A673 (cell line): ENCODE measurements around the gene TIMP4.

Experiments used
- EZH2 ChIP-seq: fragments of 200-600 bp; sonication (generic); IDR thresholded peaks from 2 replicates; pipeline ENCODE4 v1.6.1; 2017; ENCODE audit warnings: borderline replicate concordance, low read depth, mild to moderate bottlenecking, mixed read lengths, antibody characterized with exemption, low read length; ENCODE audit not compliant: poor library complexity, severe bottlenecking
- TF ChIP-seq, protein P1 (sequence below): fragments of 300-800, 200-600 bp; sonication (generic); conservative IDR thresholded peaks from 2 replicates; pipeline ENCODE4 v1.5.1; 2017; ENCODE audit warnings: low read depth, mild to moderate bottlenecking, antibody characterized with exemption, low read length, moderate library complexity, mixed read lengths

DNA sequence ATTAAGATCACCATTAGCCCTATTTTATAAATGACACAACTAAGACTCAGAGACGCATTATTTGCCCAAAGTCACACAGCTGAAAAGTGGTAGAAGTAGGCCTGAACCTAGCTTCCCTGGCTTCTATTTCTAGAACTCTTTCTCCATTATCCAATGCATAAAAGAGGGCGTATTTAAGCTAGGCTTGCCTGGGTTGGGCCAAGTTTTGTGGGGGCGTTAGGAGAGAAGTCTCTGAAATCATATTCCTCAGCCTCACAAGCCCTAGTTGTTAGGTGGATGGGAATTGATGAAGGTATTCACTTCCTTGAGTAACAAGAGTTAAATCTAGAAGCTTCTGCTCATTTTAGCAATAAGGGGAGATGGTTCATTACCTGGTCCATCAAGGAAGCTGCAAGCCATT is 22.3 kb downstream of the TIMP4 start:
- TF ChIP-seq, protein P1, sequence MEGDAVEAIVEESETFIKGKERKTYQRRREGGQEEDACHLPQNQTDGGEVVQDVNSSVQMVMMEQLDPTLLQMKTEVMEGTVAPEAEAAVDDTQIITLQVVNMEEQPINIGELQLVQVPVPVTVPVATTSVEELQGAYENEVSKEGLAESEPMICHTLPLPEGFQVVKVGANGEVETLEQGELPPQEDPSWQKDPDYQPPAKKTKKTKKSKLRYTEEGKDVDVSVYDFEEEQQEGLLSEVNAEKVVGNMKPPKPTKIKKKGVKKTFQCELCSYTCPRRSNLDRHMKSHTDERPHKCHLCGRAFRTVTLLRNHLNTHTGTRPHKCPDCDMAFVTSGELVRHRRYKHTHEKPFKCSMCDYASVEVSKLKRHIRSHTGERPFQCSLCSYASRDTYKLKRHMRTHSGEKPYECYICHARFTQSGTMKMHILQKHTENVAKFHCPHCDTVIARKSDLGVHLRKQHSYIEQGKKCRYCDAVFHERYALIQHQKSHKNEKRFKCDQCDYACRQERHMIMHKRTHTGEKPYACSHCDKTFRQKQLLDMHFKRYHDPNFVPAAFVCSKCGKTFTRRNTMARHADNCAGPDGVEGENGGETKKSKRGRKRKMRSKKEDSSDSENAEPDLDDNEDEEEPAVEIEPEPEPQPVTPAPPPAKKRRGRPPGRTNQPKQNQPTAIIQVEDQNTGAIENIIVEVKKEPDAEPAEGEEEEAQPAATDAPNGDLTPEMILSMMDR: no peak
- no peak for TF ChIP-seq EZH2
